Activated T-cell treated with anti-CD3 and anti-CD28 coated beads for 1 hour (primary cell): ENCODE results near the gene HHLA2.

Experiments used
- DNase-seq: peaks from one replicate; pipeline ENCODE4 v3.0.0-alpha.2; 2020; ENCODE audit warnings: low read depth

Gene HHLA2

GRCh38 chr3:108300103-108300849 lies 3.9 kb downstream of the HHLA2 start:
- DNase-seq: no peak

- no peak for DNase-seq
Observed at GRCh38 chr3:108301695-108302404, 5.5 kb downstream of the HHLA2 start.

GRCh38 chr3:108302570-108302969 lies 6.2 kb downstream of the HHLA2 start:
- no peak for DNase-seq

GRCh38 chr3:108305484-108306172 lies 9.3 kb downstream of the HHLA2 start:
- no peak for DNase-seq

- no peak for DNase-seq
Observed at GRCh38 chr3:108311797-108312196, 15.4 kb downstream of the HHLA2 start.

DNA sequence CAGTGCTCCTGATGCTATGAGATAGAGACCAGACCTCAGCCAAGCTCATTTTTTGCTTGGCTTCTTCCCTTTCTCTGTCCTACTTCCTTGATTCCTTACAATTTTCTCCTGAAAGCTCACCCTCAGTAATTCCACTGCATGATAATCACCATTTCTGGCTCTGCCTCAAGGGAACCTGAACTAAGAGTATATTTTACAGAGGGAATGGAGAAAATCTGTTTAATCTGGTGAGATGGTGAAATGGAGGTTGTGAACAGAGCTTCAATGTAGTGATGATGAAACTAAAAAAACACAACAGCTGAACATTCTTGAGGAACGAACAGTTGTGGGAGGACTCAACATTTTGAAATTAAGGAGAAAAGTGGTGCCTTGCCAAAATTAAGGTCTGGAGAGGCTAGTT lies 16.3 kb downstream of the HHLA2 start:
- DNase-seq: no peak

DNA sequence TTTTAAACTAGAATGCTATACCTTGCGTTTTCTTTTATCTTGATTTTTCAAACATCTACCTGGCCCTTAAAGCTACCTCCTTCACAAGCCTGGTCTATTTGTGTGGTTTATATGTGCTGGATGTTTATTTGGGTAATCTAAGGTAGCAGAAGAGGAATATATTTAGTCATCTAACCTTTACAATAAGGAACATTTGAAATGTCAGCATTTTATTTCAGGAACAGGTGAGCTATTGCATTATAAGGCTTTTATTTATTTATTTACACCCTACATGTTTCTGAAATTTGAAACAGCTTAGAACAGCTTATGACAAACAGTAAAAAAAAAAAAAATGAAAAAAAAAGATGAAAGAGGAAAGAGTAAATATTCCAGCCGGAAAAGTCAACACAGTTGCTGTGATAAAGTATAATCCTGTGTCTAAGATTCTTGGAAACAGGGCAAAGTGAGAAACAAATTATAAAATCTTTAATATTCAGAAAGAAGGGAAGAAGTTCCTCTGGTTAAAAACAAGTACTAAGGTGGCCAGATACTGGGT lies 19.5 kb downstream of the HHLA2 start:
- no peak for DNase-seq

DNA sequence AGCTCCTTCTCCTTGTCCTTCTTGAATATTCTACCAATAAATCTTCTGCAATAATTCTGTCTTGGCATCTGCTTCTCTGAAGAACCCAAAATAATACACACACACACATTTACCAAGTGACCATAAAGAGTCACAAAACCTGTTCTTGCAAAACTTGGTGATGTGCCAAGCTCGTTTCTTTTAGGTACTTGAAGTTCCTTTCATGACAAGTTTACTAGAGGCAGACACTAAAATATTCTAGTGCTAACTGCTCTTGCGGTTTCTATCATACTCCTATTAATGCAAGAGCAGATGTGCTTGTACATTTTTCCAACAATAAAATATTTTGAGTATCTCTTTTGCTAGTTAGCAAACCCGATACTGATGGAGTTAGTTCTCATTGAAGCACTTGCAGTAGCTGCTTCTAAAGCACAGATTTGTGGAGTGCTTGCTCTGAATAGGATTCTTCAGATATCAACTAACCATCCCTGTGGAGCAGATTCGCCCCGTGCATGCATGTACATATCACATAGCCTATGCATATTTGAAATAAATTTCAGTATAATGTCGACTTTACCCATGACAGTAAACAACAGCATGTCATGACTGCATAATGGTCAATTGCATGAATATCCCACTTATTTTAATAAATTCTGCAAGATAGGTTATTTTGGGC lies 23.2 kb downstream of the HHLA2 start:
- DNase-seq: no peak

DNA sequence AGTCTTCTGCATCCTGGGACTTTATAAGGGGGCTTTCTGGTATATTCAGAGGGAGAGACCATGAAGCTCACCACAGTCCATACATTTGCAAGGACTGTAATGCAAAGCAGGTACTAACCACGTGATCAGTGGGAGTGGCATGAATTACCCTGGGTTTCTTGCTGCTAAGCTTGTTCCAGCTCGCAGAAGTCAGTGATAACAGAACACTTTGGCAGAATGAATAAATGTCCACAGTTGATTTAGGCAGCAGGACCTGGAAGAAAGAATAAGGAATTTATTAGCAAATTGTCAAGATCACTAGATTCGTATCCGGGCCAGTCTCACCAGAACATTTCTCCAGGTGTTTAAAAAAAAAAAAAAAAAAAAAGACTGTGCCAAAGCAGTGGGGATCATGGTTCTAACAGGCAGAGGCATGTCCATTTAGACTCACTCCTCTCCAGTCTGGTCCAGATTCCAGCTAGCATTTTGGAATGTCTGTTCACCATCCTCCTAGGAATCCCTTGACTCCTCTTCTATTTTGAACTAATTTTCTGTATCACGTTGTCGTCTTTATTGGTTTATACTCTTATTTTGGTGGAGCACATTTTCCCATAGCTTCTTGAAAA lies 24.5 kb downstream of the HHLA2 start:
- no peak for DNase-seq

GRCh38 chr3:108322352-108322751 lies 26.0 kb downstream of the HHLA2 start:
- DNase-seq: no peak

DNA sequence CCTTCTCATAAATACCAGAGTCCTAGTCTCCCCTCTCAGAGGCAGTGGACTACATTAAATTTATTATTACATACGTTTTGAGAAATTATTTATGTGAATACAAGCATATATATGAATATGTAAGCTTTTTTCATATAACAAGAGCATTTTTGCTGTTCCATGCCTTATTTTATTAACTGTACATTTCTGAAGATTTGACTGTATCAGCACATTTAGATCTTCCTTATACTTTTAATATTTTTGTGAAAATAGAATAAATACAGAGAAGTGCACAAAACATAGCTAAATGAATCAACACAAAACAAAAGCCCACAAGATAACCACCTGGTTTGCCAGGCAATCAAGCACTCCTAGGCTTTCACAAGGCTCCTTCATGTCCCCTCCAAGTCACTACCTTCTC lies 27.8 kb downstream of the HHLA2 start:
- no peak for DNase-seq

DNA sequence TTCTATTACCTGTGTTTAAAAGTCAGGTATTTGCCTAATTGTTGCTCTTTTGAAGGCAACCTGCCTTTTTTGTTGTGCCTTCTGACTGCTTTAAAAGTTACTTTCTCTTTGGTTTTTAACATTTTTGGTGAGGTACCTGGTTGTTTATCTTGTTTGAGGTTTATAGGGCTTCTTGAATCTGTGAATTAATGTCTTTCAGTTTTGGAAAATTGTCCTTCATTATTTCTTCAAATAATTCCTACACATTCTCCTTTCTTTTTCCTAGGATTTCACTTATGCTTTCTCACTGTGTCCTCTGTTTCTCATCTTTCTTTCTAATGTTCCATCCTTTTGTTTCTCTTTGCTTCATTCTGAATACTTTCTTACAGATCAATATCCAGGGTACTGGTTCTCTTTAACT lies 30.8 kb downstream of the HHLA2 start:
- no peak for DNase-seq

GRCh38 chr3:108328821-108329486 lies 32.6 kb downstream of the HHLA2 start:
- no peak for DNase-seq

DNA sequence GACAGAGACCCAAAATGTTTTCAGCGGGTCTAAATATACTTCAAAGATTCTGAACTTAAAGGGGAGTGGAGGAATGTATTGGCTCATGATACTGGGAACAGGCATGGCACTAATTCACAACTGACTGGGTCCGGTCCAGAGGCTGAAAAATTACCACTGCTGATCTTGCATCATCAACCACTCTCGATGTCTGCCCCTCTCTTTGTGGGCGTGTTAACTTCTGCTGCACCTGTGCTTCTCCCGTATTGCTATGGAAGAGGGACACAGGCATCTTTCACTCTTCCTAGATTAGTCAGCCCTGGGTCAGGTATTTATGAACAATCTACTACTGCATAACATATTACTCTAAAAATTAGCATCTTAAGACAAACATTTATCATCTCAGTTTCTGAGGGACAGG lies 33.2 kb downstream of the HHLA2 start:
- DNase-seq: no peak

GRCh38 chr3:108329947-108330346 lies 33.6 kb downstream of the HHLA2 start:
- no peak for DNase-seq

DNA sequence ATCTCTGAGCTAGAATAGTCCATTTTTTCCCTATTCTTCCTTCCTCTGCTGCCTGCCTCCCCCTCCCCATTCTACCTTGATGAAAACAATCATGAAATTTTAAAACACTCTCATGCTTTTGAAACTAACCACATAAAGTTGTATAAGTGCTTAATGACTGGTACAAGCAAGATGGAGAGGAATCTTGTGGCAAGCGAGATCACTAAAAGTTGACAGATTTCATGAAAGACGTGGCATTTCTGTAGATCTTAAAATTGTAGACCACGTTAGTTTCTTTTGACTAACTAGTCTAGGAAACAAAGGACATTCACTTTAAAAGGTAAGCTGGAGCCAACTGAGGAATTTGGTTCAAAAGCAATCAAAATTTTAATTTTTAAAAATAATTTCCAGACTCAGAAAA lies 35.4 kb downstream of the HHLA2 start:
- DNase-seq: no peak

DNA sequence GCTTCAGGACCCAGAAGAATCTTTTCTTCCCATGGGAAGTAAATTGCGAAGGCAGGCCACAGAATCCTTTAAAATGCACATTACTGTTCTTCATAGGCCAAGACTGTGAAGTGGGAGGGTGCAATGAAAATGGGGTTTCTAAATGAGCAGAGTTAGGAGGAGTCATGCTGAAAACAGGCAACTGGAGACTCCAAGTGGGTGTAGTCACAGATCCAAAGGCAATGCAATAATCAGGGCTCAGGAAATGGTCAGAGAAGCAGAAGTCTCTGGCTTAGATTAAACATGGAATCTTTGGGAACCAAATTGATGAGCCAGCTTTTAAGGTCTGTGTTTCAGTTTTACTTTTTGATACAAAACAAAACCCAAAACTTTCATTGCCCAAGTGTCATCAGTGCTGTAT lies 37.6 kb downstream of the HHLA2 start:
- DNase-seq: no peak

DNA sequence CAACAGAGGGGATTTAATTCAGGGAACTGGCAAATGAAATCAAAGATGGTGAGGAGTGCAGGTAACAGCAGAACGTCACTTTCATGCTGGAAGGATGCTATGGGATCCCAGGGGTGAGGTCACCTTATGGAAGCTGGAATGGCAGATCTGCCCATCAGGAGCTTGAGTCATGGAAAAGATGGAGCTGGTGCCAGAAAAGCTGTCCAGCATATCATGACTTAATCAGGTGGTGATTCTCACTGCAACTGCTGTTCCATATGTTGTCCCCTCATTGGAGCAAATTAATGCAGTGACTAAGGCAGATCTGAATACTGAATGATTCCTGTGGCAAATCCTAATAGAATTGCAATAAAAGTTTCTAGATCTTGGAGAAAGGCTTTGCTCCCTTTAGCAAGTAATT lies 38.4 kb downstream of the HHLA2 start:
- DNase-seq: no peak

- no peak for DNase-seq
Observed at GRCh38 chr3:108338901-108339545, 42.7 kb downstream of the HHLA2 start.

GRCh38 chr3:108341911-108342310 lies 45.6 kb downstream of the HHLA2 start:
- no peak for DNase-seq
